CD4-positive, alpha-beta T cell (primary cell): ENCODE results near the gene ZNF366. TPM values are rescaled to one million over a fixed set of nuclear protein-coding genes. Genes with fewer than 3 reads are reported as not detected.

Source experiments
- ATAC-seq: fragments of 200-7000 bp; cut with Tn5 transposase; one replicate; pipeline ENCODE4 v1.10.0; 2022; ENCODE audit warnings: mild to moderate bottlenecking; ENCODE audit not compliant: poor library complexity
- CTCF ChIA-PET: fragments of 350-600 bp; sonication (Branson Sonifier 250); formaldehyde crosslinking; loops from one replicate; lab custom pipeline; 2021; ENCODE audit warnings: antibody characterized with exemption, inconsistent platforms; lab: Charles Lee
- POLR2A ChIA-PET: fragments of 350-600 bp; sonication (Branson Sonifier 250); formaldehyde crosslinking; loops from one replicate; lab custom pipeline; 2021; ENCODE audit warnings: antibody characterized with exemption, inconsistent platforms; lab: Charles Lee
- DNase-seq, 14 experiments: peaks; one replicate each; pipeline ENCODE4 v3.0.0-alpha.2; 2013 to 2020; ENCODE audit warnings: mixed read lengths in 2 of 14
- H3K27ac ChIP-seq, 2 donors: one replicate each; pipeline versions ENCODE4 v1.5.1 to v1.7.0; 2013; ENCODE audit warnings: low read length in 2 of 2, low read depth in 1 of 2, mild to moderate bottlenecking in 1 of 2
- H3K27me3 ChIP-seq, 2 experiments: 1 replicate in 1 of 2; 2 replicates in 1 of 2; pipeline versions ENCODE4 v1.6.1 to v1.7.0; 2013; ENCODE audit warnings: low read length in 2 of 2, control low read depth in 1 of 2, mild to moderate bottlenecking in 1 of 2, moderate library complexity in 1 of 2; ENCODE audit not compliant: insufficient read depth in 2 of 2, control insufficient read depth in 1 of 2
- H3K36me3 ChIP-seq: one replicate; pipeline ENCODE4 v1.6.1; 2013; ENCODE audit warnings: low read length, control low read depth; ENCODE audit not compliant: insufficient read depth
- H3K4me1 ChIP-seq: one replicate; pipeline ENCODE4 v1.6.1; 2013; ENCODE audit warnings: low read length, control low read depth; ENCODE audit not compliant: insufficient read depth
- H3K4me3 ChIP-seq: one replicate; pipeline ENCODE4 v1.5.1; 2013; ENCODE audit warnings: mild to moderate bottlenecking, low read length, moderate library complexity
- H3K9me3 ChIP-seq, 2 experiments: 1 replicate in 1 of 2; 2 replicates in 1 of 2; pipeline versions ENCODE4 v1.6.1 to v1.7.0; 2013; ENCODE audit warnings: low read length in 2 of 2, mild to moderate bottlenecking in 2 of 2, control low read depth in 1 of 2, moderate library complexity in 1 of 2; ENCODE audit not compliant: control insufficient read depth in 1 of 2, insufficient read depth in 1 of 2
- H3K27ac Mint-ChIP-seq: one replicate; pipeline ENCODE4 v1.8.0; 2020; ENCODE audit warnings: mixed read lengths
- H3K27me3 Mint-ChIP-seq: one replicate; pipeline ENCODE4 v1.8.0; 2021; ENCODE audit warnings: mixed read lengths
- H3K36me3 Mint-ChIP-seq: one replicate; pipeline ENCODE4 v1.8.0; 2021; ENCODE audit warnings: low read depth, mixed read lengths
- H3K4me1 Mint-ChIP-seq: one replicate; pipeline ENCODE4 v1.8.0; 2021; ENCODE audit warnings: low read depth, mixed read lengths
- H3K4me3 Mint-ChIP-seq: one replicate; pipeline ENCODE4 v1.8.0; 2020; ENCODE audit warnings: mild to moderate bottlenecking, mixed read lengths
- H3K9me3 Mint-ChIP-seq: one replicate; pipeline ENCODE4 v1.8.0; 2020; ENCODE audit warnings: mixed read lengths
- CTCF ChIP-seq: fragments of 200-600 bp; IDR thresholded peaks from one replicate; pipeline ENCODE4 v1.8.0; 2022; ENCODE audit warnings: antibody characterized with exemption, mild to moderate bottlenecking
- intact Hi-C, 2 experiments: fragments of 100-400 bp; cut with DNase I in 1 of 2; cut with micrococcal nuclease in 1 of 2; formaldehyde crosslinking; loops; one replicate each; pipeline versions ENCODE4 v1.15.1 to v1.9.0; 2023 to 2025; cut with DNase I, micrococcal nuclease
- total RNA-seq, 174 experiments: library from RNA in 2 of 174; stranded (reverse) in 2 of 174; gene quantifications; one replicate each; pipeline ENCODE4 v1.2.3 and lab custom pipeline; 2021 to 2026

ZNF366 gene
- total RNA-seq, 2 experiments from 2014 or later = 0.06 to 0.14 TPM

GRCh38 chr5:72459913-72460312 is 47.3 kb downstream of the ZNF366 start:
- Mint-ChIP-seq H3K4me3 (no peak overlapping the region), H3K36me3 (no peaks in the 10 kb centered on the region), H3K9me3 (no peaks in the 10 kb centered on the region), H3K4me1 (no peaks in the 10 kb centered on the region), H3K27me3 (peaks cover 10% of the 10 kb centered on the region), H3K27ac (no peak overlapping the region)
- no peak for DNase-seq
- POLR2A ChIA-PET = no interaction called here
- Histone ChIP-seq H3K27me3 (peaks cover 0 to 2% of the 10 kb centered on the region in 2 experiments), H3K4me1 (no peaks in the 10 kb centered on the region), H3K9me3 (peaks cover 0 to 12% of the 10 kb centered on the region in 2 experiments), H3K4me3 (no peak overlapping the region), H3K27ac (no peak overlapping the region), H3K36me3 (no peaks in the 10 kb centered on the region)
- intact Hi-C loops = no loop called here
- ATAC-seq = no peak
- no peak for TF ChIP-seq CTCF
- CTCF ChIA-PET = no interaction called here

GRCh38 chr5:72459089-72459661 is 48.0 kb downstream of the ZNF366 start:
- CTCF ChIA-PET = no interaction called here
- POLR2A ChIA-PET = no interaction called here
- DNase-seq (no peak), ATAC-seq (no peak)
- peaks cover 0 to 2% of the 10 kb centered on the region in 2 experiments for H3K27me3 ChIP-seq
- no peaks in the 10 kb centered on the region for H3K4me1 Mint-ChIP-seq
- H3K4me1 ChIP-seq = no peaks in the 10 kb centered on the region
- H3K4me3 Mint-ChIP-seq = no peak overlapping the region
- no peak overlapping the region for H3K27ac Mint-ChIP-seq
- no peak overlapping the region for H3K4me3 ChIP-seq
- peaks cover 10% of the 10 kb centered on the region for H3K27me3 Mint-ChIP-seq
- H3K36me3 Mint-ChIP-seq = no peaks in the 10 kb centered on the region
- H3K36me3 ChIP-seq = no peaks in the 10 kb centered on the region
- no peak for TF ChIP-seq CTCF
- no peaks in the 10 kb centered on the region for H3K9me3 Mint-ChIP-seq
- intact Hi-C loops = no loop called here
- H3K27ac ChIP-seq = no peak overlapping the region
- H3K9me3 ChIP-seq = peaks cover 0 to 12% of the 10 kb centered on the region in 2 experiments

- CTCF ChIA-PET = no interaction called here
- no peaks in the 10 kb centered on the region for H3K36me3 Mint-ChIP-seq
Measured at GRCh38 chr5:72458407-72458806, 48.8 kb downstream of the ZNF366 start.

More at GRCh38 chr5:72458407-72458806, 48.8 kb downstream of the ZNF366 start:
- H3K4me1 Mint-ChIP-seq = no peaks in the 10 kb centered on the region
- H3K4me3 Mint-ChIP-seq = no peak overlapping the region
- POLR2A ChIA-PET = no interaction called here
- Histone ChIP-seq H3K36me3 (no peaks in the 10 kb centered on the region), H3K27ac (no peak overlapping the region), H3K4me3 (no peak overlapping the region), H3K9me3 (peaks cover 0 to 12% of the 10 kb centered on the region in 2 experiments), H3K27me3 (peaks cover 0 to 2% of the 10 kb centered on the region in 2 experiments), H3K4me1 (no peaks in the 10 kb centered on the region)
- no peak for TF ChIP-seq CTCF
- peaks cover 7% of the 10 kb centered on the region for H3K27me3 Mint-ChIP-seq
- H3K27ac Mint-ChIP-seq = no peak overlapping the region
- DNase-seq (no peak), ATAC-seq (no peak)
- H3K9me3 Mint-ChIP-seq = no peaks in the 10 kb centered on the region
- intact Hi-C loops = no loop called here
